Endothelial cell of umbilical vein (primary cell): Measurements from ENCODE around the gene NT5DC1.

Experiments
- CTCF ChIP-seq, 2 donors: IDR thresholded peaks; 1 replicate in 1 of 2; 2 replicates in 1 of 2; pipeline ENCODE4 v1.5.1; 2011; ENCODE audit warnings: low read length in 2 of 2, mild to moderate bottlenecking in 2 of 2, moderate library complexity in 2 of 2, control low read depth in 1 of 2, inconsistent platforms in 1 of 2, low read depth in 1 of 2; ENCODE audit not compliant: insufficient read depth in 1 of 2; ENCODE audit errors: extremely low read depth in 1 of 2
- EZH2 ChIP-seq: IDR thresholded peaks from 2 replicates; pipeline ENCODE4 v1.6.1; 2012; ENCODE audit warnings: borderline replicate concordance, low read depth, mild to moderate bottlenecking, moderate library complexity, low read length, inconsistent platforms; ENCODE audit not compliant: severe bottlenecking
- POLR2A ChIP-seq: IDR thresholded peaks from 2 replicates; pipeline ENCODE4 v1.6.1; 2012; ENCODE audit warnings: low read depth, mild to moderate bottlenecking, control low read depth, low read length

GRCh38 chr6:116170358-116171057 lies 69.9 kb downstream of the NT5DC1 start:
- TF ChIP-seq CTCF (IDR thresholded peaks at IDR 0.05; ENCODE audit: extremely low read depth in 1 of 2, insufficient read depth in 1 of 2, low read depth in 1 of 2, low read length in 2 of 2) = no peak
- no peak for TF ChIP-seq POLR2A
- TF ChIP-seq EZH2 = no peak
